ENCODE measurements around the gene VPS33B. TPM values are rescaled to one million over a fixed set of nuclear protein-coding genes. Genes with fewer than 3 reads are reported as not detected.
A peak's percentile ranks its signal among the peaks of the same experiment; 100 is the strongest.

Gene VPS33B
- total and polyA plus RNA-seq, 2 of the 8 experiments (the other 6 are each of a cell fraction or from before 2014, with no cell fraction given): 11.8 to 17.3 TPM

- peak; percentile 55; the same call in 1 of the 2 replicates for TF ChIP-seq SRF (IDR thresholded peaks at IDR 0.05; ENCODE audit: low read depth, low read length)
- TF ChIP-seq, protein P1, sequence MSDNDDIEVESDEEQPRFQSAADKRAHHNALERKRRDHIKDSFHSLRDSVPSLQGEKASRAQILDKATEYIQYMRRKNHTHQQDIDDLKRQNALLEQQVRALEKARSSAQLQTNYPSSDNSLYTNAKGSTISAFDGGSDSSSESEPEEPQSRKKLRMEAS (IDR thresholded peaks at IDR 0.05): peak; percentile 66
- no peak for TF ChIP-seq SIN3A (conservative IDR thresholded peaks at IDR 0.05 in 1 of 2, IDR thresholded peaks at IDR 0.05 in 1 of 2; ENCODE audit: low read depth in 1 of 2, low read length in 2 of 2)
- TF ChIP-seq CBX8 (IDR thresholded peaks at IDR 0.05; ENCODE audit: borderline replicate concordance, low read depth, low read length): no peak
- TF ChIP-seq CREB1 (IDR thresholded peaks at IDR 0.05): peak; percentile 97
- TF ChIP-seq KDM1A (IDR thresholded peaks at IDR 0.05; ENCODE audit: borderline replicate concordance, low read length): no peak
- TF ChIP-seq TAF7 (optimal IDR thresholded peaks at IDR 0.05; ENCODE audit: borderline replicate concordance, low read depth, low read length): peak; percentile 90
- peak; percentile 88 for TF ChIP-seq ASH2L (IDR thresholded peaks at IDR 0.05; ENCODE audit: low read length)
- TF ChIP-seq TAF1 (IDR thresholded peaks at IDR 0.05; ENCODE audit: low read depth, low read length): peak; percentile 93
- no peak for TF ChIP-seq TEAD4 (IDR thresholded peaks at IDR 0.05; ENCODE audit: low read depth, low read length)
- no peak for TF ChIP-seq SIX5 (IDR thresholded peaks at IDR 0.05; ENCODE audit: low read depth, low read length)
- peak; percentile 59; the same call in 1 of the 2 replicates for TF ChIP-seq BRCA1 (IDR thresholded peaks at IDR 0.05; ENCODE audit: low read depth, low read length)
- TF ChIP-seq CEBPB (IDR thresholded peaks at IDR 0.05; ENCODE audit: low read depth, low read length): no peak
- peak; percentile 69 for TF ChIP-seq SAP30 (IDR thresholded peaks at IDR 0.05; ENCODE audit: insufficient read depth, insufficient replicate concordance, low read length)
- peak; percentile 81 for TF ChIP-seq TBP (IDR thresholded peaks at IDR 0.05; ENCODE audit: low read depth, low read length)
- 0 out of 4 replicates have a peak, but pooled peaks of 1 of the 2 experiments have one; percentile 9 for TF ChIP-seq HDAC2 (IDR thresholded peaks at IDR 0.05; ENCODE audit: borderline replicate concordance in 1 of 2, low read depth in 2 of 2, low read length in 2 of 2)
- TF ChIP-seq EP300 (IDR thresholded peaks at IDR 0.05; ENCODE audit: borderline replicate concordance in 1 of 2, low read depth in 2 of 2, low read length in 2 of 2): peak in 1 of 2 experiments; percentile 20; a peak in 1 of 3 replicates
- TF ChIP-seq ZNF274 (IDR thresholded peaks at IDR 0.05; ENCODE audit: borderline replicate concordance, extremely low read depth, low read length): no peak
- TF ChIP-seq CHD1 (IDR thresholded peaks at IDR 0.05; ENCODE audit: low read depth, low read length): no peak
- TF ChIP-seq RXRA (IDR thresholded peaks at IDR 0.05; ENCODE audit: insufficient read depth, low read depth, low read length): no peak
- TF ChIP-seq JUN (IDR thresholded peaks at IDR 0.05; ENCODE audit: low read depth, low read length): peak; percentile 84
- TF ChIP-seq, protein P2, sequence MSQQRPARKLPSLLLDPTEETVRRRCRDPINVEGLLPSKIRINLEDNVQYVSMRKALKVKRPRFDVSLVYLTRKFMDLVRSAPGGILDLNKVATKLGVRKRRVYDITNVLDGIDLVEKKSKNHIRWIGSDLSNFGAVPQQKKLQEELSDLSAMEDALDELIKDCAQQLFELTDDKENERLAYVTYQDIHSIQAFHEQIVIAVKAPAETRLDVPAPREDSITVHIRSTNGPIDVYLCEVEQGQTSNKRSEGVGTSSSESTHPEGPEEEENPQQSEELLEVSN (IDR thresholded peaks at IDR 0.05): no peak
- TF ChIP-seq SUZ12 (IDR thresholded peaks at IDR 0.05; ENCODE audit: low read length): no peak
These were observed 27.7 kb downstream of the VPS33B start, which contains the start of gene PRC1 (continued) for GRCh38 chr15:90994417-90995311.

Measured in H1 (cell line).